Breast epithelium (tissue), 4 donors: ENCODE measurements around the gene MAD1L1. TPM values are rescaled to one million over a fixed set of nuclear protein-coding genes. Genes with fewer than 3 reads are reported as not detected.
A peak's percentile ranks its signal among the peaks of the same experiment; 100 is the strongest.

Experiments
- DNase-seq, 2 donors: peaks; one replicate each; pipeline ENCODE4 v3.0.0-alpha.2; 2019; ENCODE audit warnings: low spot score in 2 of 2
- H3K27ac ChIP-seq, 2 donors: fragments of 200-600 bp; sonication (generic) in 1 of 2; one replicate each; pipeline ENCODE4 v1.5.1; 2016 to 2019; ENCODE audit warnings: mild to moderate bottlenecking in 1 of 2
- H3K27me3 ChIP-seq, 2 donors: fragments of 200-600 bp; sonication (generic) in 1 of 2; one replicate each; pipeline versions ENCODE4 v1.5.1 to v1.6.0; 2017 to 2019; ENCODE audit warnings: control low read depth in 1 of 2, mild to moderate bottlenecking in 1 of 2
- H3K36me3 ChIP-seq: fragments of 200-600 bp; one replicate; pipeline ENCODE4 v1.5.1; 2019
- H3K4me1 ChIP-seq, 2 donors: fragments of 200-600 bp; sonication (generic); one replicate each; pipeline ENCODE4 v1.5.1; 2016 to 2019; ENCODE audit warnings: control low read depth in 1 of 2
- H3K4me3 ChIP-seq, 3 donors: fragments of 200-600 bp; sonication (generic); 1 replicate in 2 of 3; 2 replicates in 1 of 3; pipeline ENCODE4 v1.5.1; 2016 to 2019; ENCODE audit warnings: mild to moderate bottlenecking in 3 of 3, moderate library complexity in 2 of 3
- H3K9me3 ChIP-seq, 2 donors: fragments of 200-600 bp; sonication (generic) in 1 of 2; one replicate each; pipeline ENCODE4 v1.5.1; 2016 to 2019; ENCODE audit warnings: control low read depth in 1 of 2
- POLR2A ChIP-seq: fragments of 450-650 bp; IDR thresholded peaks from one replicate; pipeline ENCODE4 v1.6.1; 2016; ENCODE audit warnings: antibody characterized with exemption, mild to moderate bottlenecking, moderate library complexity
- POLR2AphosphoS5 ChIP-seq, 3 donors: sonication (generic); formaldehyde crosslinking; IDR thresholded peaks; one replicate each; pipeline ENCODE4 v1.6.1; 2017; ENCODE audit warnings: antibody characterized with exemption in 3 of 3
- intact Hi-C: fragments of 100-400 bp; cut with DNase I; formaldehyde crosslinking; loops from one replicate; pipeline ENCODE4 v1.15.1; 2023; ENCODE audit warnings: low total_unique reads
- total RNA-seq, 3 donors: library from RNA; depleted of rRNA; stranded (reverse); fragments of >200 nt; gene quantifications; one replicate each; pipeline ENCODE4 v1.1.0, GENCODE V29; 2016
- TF ChIP-seq, protein P1 (sequence below), 3 donors: fragments of 450-650 bp; IDR thresholded peaks; one replicate each; pipeline ENCODE4 v1.5.1; 2016 to 2017; ENCODE audit warnings: antibody characterized with exemption in 3 of 3, mild to moderate bottlenecking in 3 of 3, moderate library complexity in 3 of 3

The MAD1L1 gene
- total RNA-seq, 3 donors from 2014 or later: 27.7 to 33.9 (median 28.8) TPM

DNA sequence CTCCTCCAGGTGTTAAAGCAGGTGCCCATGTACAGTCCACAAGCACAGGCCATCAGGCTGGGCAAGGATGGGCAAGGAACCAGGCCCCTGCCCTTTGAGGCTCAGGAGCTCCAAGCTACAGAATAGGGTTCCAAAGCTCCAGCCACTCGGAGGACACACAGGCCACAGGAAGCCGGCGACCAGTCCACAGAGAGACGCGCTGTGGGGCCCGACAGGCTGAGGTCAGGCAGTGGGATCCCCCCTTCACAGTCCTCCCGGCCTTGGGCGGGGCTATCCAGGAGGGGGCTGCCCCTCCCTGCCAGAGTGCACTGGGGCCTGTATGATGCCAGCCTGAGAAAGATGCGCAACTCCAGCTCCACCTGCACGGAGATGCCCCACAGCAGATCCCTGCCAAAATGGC is 34.0 kb downstream of the MAD1L1 start:
- Histone ChIP-seq H3K4me1 (no peaks in the 10 kb centered on the region), H3K27me3 (no peaks in the 10 kb centered on the region), H3K27ac (no peak overlapping the region), H3K36me3 (no peaks in the 10 kb centered on the region), H3K9me3 (no peaks in the 10 kb centered on the region), H3K4me3 (no peak overlapping the region)
- DNase-seq: no peak
- intact Hi-C loops: no loop called here
- TF ChIP-seq POLR2AphosphoS5 (IDR thresholded peaks at IDR 0.05): no peak
- TF ChIP-seq, protein P1, sequence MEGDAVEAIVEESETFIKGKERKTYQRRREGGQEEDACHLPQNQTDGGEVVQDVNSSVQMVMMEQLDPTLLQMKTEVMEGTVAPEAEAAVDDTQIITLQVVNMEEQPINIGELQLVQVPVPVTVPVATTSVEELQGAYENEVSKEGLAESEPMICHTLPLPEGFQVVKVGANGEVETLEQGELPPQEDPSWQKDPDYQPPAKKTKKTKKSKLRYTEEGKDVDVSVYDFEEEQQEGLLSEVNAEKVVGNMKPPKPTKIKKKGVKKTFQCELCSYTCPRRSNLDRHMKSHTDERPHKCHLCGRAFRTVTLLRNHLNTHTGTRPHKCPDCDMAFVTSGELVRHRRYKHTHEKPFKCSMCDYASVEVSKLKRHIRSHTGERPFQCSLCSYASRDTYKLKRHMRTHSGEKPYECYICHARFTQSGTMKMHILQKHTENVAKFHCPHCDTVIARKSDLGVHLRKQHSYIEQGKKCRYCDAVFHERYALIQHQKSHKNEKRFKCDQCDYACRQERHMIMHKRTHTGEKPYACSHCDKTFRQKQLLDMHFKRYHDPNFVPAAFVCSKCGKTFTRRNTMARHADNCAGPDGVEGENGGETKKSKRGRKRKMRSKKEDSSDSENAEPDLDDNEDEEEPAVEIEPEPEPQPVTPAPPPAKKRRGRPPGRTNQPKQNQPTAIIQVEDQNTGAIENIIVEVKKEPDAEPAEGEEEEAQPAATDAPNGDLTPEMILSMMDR (IDR thresholded peaks at IDR 0.05): no peak
- no peak for TF ChIP-seq POLR2A

- Histone ChIP-seq H3K9me3 (no peaks in the 10 kb centered on the region), H3K27ac (no peak overlapping the region), H3K4me1 (no peaks in the 10 kb centered on the region), H3K4me3 (no peak overlapping the region), H3K27me3 (no peaks in the 10 kb centered on the region), H3K36me3 (no peaks in the 10 kb centered on the region)
- no peak for TF ChIP-seq POLR2A
- no peak for TF ChIP-seq POLR2AphosphoS5 (IDR thresholded peaks at IDR 0.05)
- TF ChIP-seq, protein P1 (IDR thresholded peaks at IDR 0.05): no peak
- intact Hi-C loops: no loop called here
- DNase-seq: no peak
Measured at GRCh38 chr7:2198206-2198605, 34.5 kb downstream of the MAD1L1 start.

DNA sequence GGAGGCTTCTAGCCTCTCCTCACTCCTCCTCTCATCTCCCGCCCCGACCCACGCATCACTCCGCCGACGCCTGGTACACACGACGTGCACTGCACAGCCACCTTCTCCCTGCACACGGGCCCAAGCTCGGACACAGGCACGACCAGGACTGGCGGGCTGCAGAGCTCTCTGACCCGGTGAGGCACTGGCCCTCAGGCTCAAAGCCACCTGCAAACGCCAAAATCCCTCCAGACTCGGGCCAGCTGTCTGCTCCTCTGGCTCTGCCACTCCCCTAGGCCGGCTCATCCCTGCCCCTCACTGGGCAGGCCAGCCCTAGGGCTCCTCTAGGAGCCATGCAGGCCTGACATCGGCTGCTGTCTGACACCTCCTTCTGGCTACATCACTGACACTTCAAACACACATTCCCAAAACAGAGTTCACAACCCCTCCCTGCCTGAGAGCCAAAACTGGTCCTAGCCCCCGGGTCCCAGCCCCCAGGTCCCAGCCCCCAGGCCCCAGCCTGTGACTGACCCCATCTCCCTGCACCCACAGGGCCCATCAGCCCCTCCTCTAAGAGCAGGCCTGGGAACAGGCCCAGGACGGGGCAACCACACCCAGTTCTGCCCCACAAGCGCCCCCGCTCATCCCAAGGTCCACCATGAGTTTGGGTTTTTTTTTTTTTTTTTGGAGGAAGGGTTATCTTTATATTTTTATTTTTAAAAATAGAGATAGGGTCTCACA is 35.1 kb downstream of the MAD1L1 start:
- Histone ChIP-seq H3K4me3 (no peak overlapping the region), H3K9me3 (no peaks in the 10 kb centered on the region), H3K27me3 (no peaks in the 10 kb centered on the region), H3K27ac (no peak overlapping the region), H3K4me1 (no peaks in the 10 kb centered on the region), H3K36me3 (no peaks in the 10 kb centered on the region)
- DNase-seq: no peak
- intact Hi-C loops: no loop called here
- TF ChIP-seq POLR2AphosphoS5 (IDR thresholded peaks at IDR 0.05) (no peak), POLR2A (no peak)
- TF ChIP-seq, protein P1 (IDR thresholded peaks at IDR 0.05): no peak

DNA sequence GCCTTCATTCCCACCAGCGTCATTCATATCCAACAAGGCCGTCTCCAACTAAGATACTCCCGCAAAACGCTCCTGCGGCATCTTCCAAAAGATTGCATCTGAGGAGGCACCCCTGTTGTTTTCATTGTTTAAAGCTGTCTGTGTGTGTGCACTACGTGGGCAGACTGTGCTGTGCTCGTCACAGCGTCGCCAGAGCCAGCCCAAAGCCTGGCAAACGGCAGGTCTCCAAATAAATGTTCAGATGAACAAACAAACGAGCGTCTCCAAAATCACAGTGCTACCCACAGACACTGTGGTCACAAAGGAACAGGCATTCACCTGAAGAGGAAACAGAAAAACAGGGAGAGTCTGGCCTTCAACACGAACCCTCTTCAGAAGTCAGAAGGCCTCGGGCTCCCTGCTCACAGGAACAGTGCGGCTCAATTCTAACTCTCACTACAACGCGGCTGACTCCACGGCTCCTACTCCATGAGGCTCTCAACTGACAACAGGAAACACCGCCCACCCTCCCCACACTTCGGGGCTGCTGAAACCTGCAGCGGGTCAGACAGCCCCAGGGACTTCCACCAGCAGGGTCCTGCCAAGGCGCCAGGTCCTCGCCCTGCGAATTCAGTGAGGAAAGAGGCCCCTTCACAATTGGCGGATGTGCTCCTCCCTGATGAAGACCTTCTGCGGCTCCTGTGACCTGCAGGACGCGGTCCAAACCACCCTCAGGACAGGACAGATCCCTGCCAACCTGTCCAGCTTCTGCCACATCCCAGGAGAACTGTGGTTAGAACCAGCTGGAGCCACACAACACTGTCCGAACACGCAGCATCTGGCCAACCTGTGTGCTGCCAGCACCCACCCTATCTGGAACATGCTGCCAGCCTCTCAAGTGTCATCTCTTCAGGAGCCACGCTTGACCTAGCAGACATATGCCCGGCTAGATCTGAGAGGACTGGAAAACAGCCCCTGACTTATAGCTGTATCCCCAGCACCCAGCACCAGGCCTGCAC is 36.1 kb downstream of the MAD1L1 start:
- intact Hi-C loops: no loop called here
- no peak for DNase-seq
- H3K27ac ChIP-seq: peak overlapping the region; percentile 5 to 38

More for the DNA sequence above, 36.1 kb downstream of the MAD1L1 start:
- no peak for TF ChIP-seq POLR2AphosphoS5 (IDR thresholded peaks at IDR 0.05)
- TF ChIP-seq POLR2A: no peak
- TF ChIP-seq, protein P1 (IDR thresholded peaks at IDR 0.05): no peak
- no peaks in the 10 kb centered on the region for H3K9me3 ChIP-seq
- H3K27me3 ChIP-seq: no peaks in the 10 kb centered on the region
- H3K4me1 ChIP-seq: no peaks in the 10 kb centered on the region
- H3K4me3 ChIP-seq: no peak overlapping the region
- no peaks in the 10 kb centered on the region for H3K36me3 ChIP-seq
